ENCODE data around the gene DIS3L2.
"Not testable (repeated sequence)": the region's sequence is repeated elsewhere in the genome, so short reads cannot be mapped to it uniquely, and the experiment has no call there.

Gene DIS3L2

DNA sequence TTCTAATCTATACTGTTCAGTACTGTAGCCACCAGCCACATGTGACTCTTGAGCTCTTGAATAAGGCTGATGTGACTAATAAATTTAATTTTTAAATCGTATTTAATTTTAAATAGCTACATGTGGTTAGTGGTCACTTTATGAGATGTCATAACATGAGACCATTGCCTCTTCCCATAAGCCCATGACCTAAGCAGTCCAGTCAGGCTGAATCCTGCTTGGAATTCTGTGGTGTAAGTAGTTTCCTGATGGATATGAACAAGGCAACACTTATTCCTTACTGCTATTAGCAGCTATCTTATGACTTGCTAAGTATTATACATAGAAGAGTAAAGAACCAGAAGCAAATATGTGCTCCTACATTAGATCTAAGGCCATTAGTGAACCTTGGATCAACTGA is 150.0 kb downstream of the DIS3L2 start:
- H3K27me3 ChIP-seq (ENCODE audit: control insufficient read depth in 3 of 3, insufficient read depth in 3 of 3, low read depth in 1 of 3, low read length in 3 of 3): no peaks in the 10 kb centered on the region
- H3K79me1 ChIP-seq (ENCODE audit: low read depth, low read length): no peaks in the 10 kb centered on the region
- no peak overlapping the region for H2BK5ac ChIP-seq (ENCODE audit: low read length)
- H3K18ac ChIP-seq (ENCODE audit: low read length): no peak overlapping the region
- H4K8ac ChIP-seq (ENCODE audit: low read depth, low read length): no peak overlapping the region
- no peak overlapping the region for H2AFZ ChIP-seq (ENCODE audit: low read length)
- no peak for DNase-seq (ENCODE audit: low spot score)
- H3K4me1 ChIP-seq (ENCODE audit: control insufficient read depth in 2 of 2, insufficient read depth in 1 of 2, low read depth in 1 of 2, low read length in 2 of 2): no peaks in the 10 kb centered on the region
- no peak overlapping the region for H3K27ac ChIP-seq (replicated peaks; ENCODE audit: low read length)
- whole genome bisulfite sequencing, 2 donors (ENCODE audit: extremely low coverage in 2 of 2, insufficient read length in 2 of 2, insufficient replicate concordance in 1 of 2): no CpG with 5 or more reads among the region's 1 CpG
- no peak overlapping the region for H2BK12ac ChIP-seq (ENCODE audit: low read length)
- no peak overlapping the region for H2BK15ac ChIP-seq (ENCODE audit: low read length)
- H3K4me2 ChIP-seq (ENCODE audit: insufficient read depth, low read length, poor library complexity, severe bottlenecking): no peak overlapping the region
- H3K4ac ChIP-seq (ENCODE audit: low read length): no peak overlapping the region
- H3K14ac ChIP-seq (ENCODE audit: low read length): no peak overlapping the region
- no peak overlapping the region for H2AK5ac ChIP-seq (ENCODE audit: low read depth, low read length)
- no peaks in the 10 kb centered on the region for H3K9me3 ChIP-seq (replicated peaks in 1 of 2; ENCODE audit: control insufficient read depth in 2 of 2, insufficient read depth in 1 of 2, low read depth in 1 of 2, low read length in 2 of 2)
- no peak overlapping the region for H3K9ac ChIP-seq (ENCODE audit: low read depth, low read length, poor library complexity)
- no peak overlapping the region for H2BK120ac ChIP-seq (ENCODE audit: low read depth, low read length)
- H4K91ac ChIP-seq (ENCODE audit: low read depth, low read length, poor library complexity): no peak overlapping the region
- H3K4me3 ChIP-seq (ENCODE audit: low read length in 2 of 2): no peak overlapping the region
- H3K23ac ChIP-seq (ENCODE audit: low read depth, low read length, poor library complexity): no peak overlapping the region
- no peaks in the 10 kb centered on the region for H3K36me3 ChIP-seq (replicated peaks in 1 of 2; ENCODE audit: control insufficient read depth in 2 of 2, insufficient read depth in 2 of 2, low read length in 2 of 2)

DNA sequence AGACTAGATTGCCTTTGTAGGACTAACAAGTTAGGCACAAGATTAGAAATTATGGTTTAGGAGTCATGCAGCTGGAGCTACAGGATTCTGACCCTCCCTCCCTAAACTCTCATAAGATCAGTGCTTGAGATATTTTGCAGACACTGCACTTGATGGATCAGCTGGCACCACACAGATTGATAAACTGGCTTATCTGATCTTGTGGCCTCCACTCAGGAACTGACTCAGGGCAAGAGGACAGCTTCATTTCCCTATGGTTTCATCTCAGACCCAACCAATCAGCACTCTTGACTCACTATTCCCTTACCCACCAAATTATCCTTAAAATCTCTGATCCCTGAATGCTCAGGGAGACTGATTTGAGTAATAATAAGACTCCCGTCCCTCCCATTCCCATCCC is 152.3 kb downstream of the DIS3L2 start:
- no peak for DNase-seq (ENCODE audit: low spot score)
- no peak overlapping the region for H2BK15ac ChIP-seq (ENCODE audit: low read length)

DNA sequence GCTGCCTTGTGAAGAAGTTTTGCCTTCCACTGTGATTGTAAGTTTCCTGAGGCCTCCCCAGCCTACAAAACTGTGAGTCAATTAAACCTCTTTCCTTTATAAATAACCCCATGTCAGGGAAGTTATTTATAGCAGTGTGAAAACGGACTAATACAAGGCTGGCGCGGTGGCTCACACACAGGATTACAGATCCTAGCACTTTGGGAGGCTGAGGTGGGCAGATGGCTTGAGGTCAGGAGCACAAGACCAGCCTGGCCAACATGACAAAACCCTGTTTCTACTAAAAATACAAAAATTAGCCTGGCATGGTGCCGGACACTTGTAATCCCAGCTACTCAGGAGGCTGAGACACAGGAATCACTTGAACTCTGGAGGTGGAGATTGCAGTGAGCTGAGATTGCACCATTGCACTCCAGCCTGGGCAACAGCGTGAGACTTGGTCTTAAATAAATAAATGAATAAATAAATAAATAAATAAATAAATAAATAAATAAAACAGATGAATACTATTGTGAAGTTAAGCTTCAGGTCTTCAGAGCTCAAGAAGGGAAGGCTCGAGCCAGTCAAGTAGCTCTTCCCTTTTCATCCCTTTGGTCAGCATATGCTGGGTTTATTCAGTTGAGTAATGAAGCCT is 154.3 kb downstream of the DIS3L2 start:
- not testable (repeated sequence) for DNase-seq (ENCODE audit: low spot score); H4K8ac ChIP-seq (ENCODE audit: low read depth, low read length)
- no CpG with 5 or more reads among the region's 6 CpGs for WGBS, 2 donors (ENCODE audit: extremely low coverage in 2 of 2, insufficient read length in 2 of 2, insufficient replicate concordance in 1 of 2)

More for the DNA sequence above, 152.3 kb downstream of the DIS3L2 start:
- no peak overlapping the region for H3K9ac ChIP-seq (ENCODE audit: low read depth, low read length, poor library complexity)
- H3K23ac ChIP-seq (ENCODE audit: low read depth, low read length, poor library complexity): no peak overlapping the region
- no peak overlapping the region for H3K4me3 ChIP-seq (ENCODE audit: low read length in 2 of 2)
- H3K79me1 ChIP-seq (ENCODE audit: low read depth, low read length): no peaks in the 10 kb centered on the region
- no CpG with 5 or more reads among the region's 1 CpG for WGBS, 2 donors (ENCODE audit: extremely low coverage in 2 of 2, insufficient read length in 2 of 2, insufficient replicate concordance in 1 of 2)
- no peak overlapping the region for H3K27ac ChIP-seq (replicated peaks; ENCODE audit: low read length)
- no peaks in the 10 kb centered on the region for H3K27me3 ChIP-seq (ENCODE audit: control insufficient read depth in 3 of 3, insufficient read depth in 3 of 3, low read depth in 1 of 3, low read length in 3 of 3)
- H2AFZ ChIP-seq (ENCODE audit: low read length): no peak overlapping the region
- H2BK12ac ChIP-seq (ENCODE audit: low read length): no peak overlapping the region
- no peaks in the 10 kb centered on the region for H3K9me3 ChIP-seq (replicated peaks in 1 of 2; ENCODE audit: control insufficient read depth in 2 of 2, insufficient read depth in 1 of 2, low read depth in 1 of 2, low read length in 2 of 2)
- no peaks in the 10 kb centered on the region for H3K4me1 ChIP-seq (ENCODE audit: control insufficient read depth in 2 of 2, insufficient read depth in 1 of 2, low read depth in 1 of 2, low read length in 2 of 2)
- H4K91ac ChIP-seq (ENCODE audit: low read depth, low read length, poor library complexity): no peak overlapping the region
- H2BK120ac ChIP-seq (ENCODE audit: low read depth, low read length): no peak overlapping the region
- no peak overlapping the region for H3K4ac ChIP-seq (ENCODE audit: low read length)
- H3K14ac ChIP-seq (ENCODE audit: low read length): no peak overlapping the region
- H2BK5ac ChIP-seq (ENCODE audit: low read length): no peak overlapping the region
- H3K4me2 ChIP-seq (ENCODE audit: insufficient read depth, low read length, poor library complexity, severe bottlenecking): no peak overlapping the region
- no peak overlapping the region for H2AK5ac ChIP-seq (ENCODE audit: low read depth, low read length)
- H3K36me3 ChIP-seq (replicated peaks in 1 of 2; ENCODE audit: control insufficient read depth in 2 of 2, insufficient read depth in 2 of 2, low read length in 2 of 2): no peaks in the 10 kb centered on the region
- H3K18ac ChIP-seq (ENCODE audit: low read length): no peak overlapping the region
- H4K8ac ChIP-seq (ENCODE audit: low read depth, low read length): no peak overlapping the region

DNA sequence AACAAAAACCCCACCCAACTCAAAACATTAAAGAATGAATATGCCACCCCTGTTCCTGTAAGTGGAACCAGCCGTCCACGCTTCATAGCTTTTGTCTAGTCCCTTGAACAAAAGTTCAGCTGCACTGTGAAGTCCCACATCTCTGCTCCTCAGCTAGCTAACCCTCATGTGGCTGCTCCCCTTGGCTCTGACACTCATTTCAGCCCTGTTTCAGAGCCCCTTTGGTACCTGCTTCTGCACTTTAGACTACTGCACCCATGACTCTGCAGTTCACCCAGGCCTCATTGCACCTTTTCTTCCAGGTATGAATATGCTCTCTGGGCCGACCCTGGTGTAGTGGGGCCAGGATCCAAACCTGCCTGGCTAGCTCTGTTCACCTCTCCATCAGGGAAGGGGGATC is 155.3 kb downstream of the DIS3L2 start:
- no peaks in the 10 kb centered on the region for H3K36me3 ChIP-seq (replicated peaks in 1 of 2; ENCODE audit: control insufficient read depth in 2 of 2, insufficient read depth in 2 of 2, low read length in 2 of 2)
- H2AK5ac ChIP-seq (ENCODE audit: low read depth, low read length): no peak overlapping the region
- no peak overlapping the region for H2BK12ac ChIP-seq (ENCODE audit: low read length)
- no peak overlapping the region for H2AFZ ChIP-seq (ENCODE audit: low read length)
- H3K79me1 ChIP-seq (ENCODE audit: low read depth, low read length): no peaks in the 10 kb centered on the region
- no peak overlapping the region for H3K4ac ChIP-seq (ENCODE audit: low read length)
- H4K91ac ChIP-seq (ENCODE audit: low read depth, low read length, poor library complexity): no peak overlapping the region
- no peak overlapping the region for H3K23ac ChIP-seq (ENCODE audit: low read depth, low read length, poor library complexity)
- no peaks in the 10 kb centered on the region for H3K9me3 ChIP-seq (replicated peaks in 1 of 2; ENCODE audit: control insufficient read depth in 2 of 2, insufficient read depth in 1 of 2, low read depth in 1 of 2, low read length in 2 of 2)
- no peak overlapping the region for H3K27ac ChIP-seq (replicated peaks; ENCODE audit: low read length)
- H3K14ac ChIP-seq (ENCODE audit: low read length): no peak overlapping the region
- H2BK5ac ChIP-seq (ENCODE audit: low read length): no peak overlapping the region
- no peak overlapping the region for H3K4me3 ChIP-seq (ENCODE audit: low read length in 2 of 2)
- no peak overlapping the region for H3K4me2 ChIP-seq (ENCODE audit: insufficient read depth, low read length, poor library complexity, severe bottlenecking)
- no peak overlapping the region for H2BK120ac ChIP-seq (ENCODE audit: low read depth, low read length)
- peaks cover 0 to 2% (median 0%) of the 10 kb centered on the region in 3 experiments for H3K27me3 ChIP-seq (ENCODE audit: control insufficient read depth in 3 of 3, insufficient read depth in 3 of 3, low read depth in 1 of 3, low read length in 3 of 3)
- H3K4me1 ChIP-seq (ENCODE audit: control insufficient read depth in 2 of 2, insufficient read depth in 1 of 2, low read depth in 1 of 2, low read length in 2 of 2): peaks cover 2 to 4% of the 10 kb centered on the region in 2 donors
- no peak for DNase-seq (ENCODE audit: low spot score)
- no peak overlapping the region for H3K9ac ChIP-seq (ENCODE audit: low read depth, low read length, poor library complexity)
- no peak overlapping the region for H2BK15ac ChIP-seq (ENCODE audit: low read length)
- H3K18ac ChIP-seq (ENCODE audit: low read length): no peak overlapping the region
- no peak overlapping the region for H4K8ac ChIP-seq (ENCODE audit: low read depth, low read length)
- WGBS, 2 donors (ENCODE audit: extremely low coverage in 2 of 2, insufficient read length in 2 of 2, insufficient replicate concordance in 1 of 2): no CpG with 5 or more reads among the region's 3 CpGs

More for the DNA sequence above, 154.3 kb downstream of the DIS3L2 start:
- H2BK120ac ChIP-seq (ENCODE audit: low read depth, low read length); H3K4me2 ChIP-seq (ENCODE audit: insufficient read depth, low read length, poor library complexity, severe bottlenecking); H3K4ac ChIP-seq (ENCODE audit: low read length); H3K9ac ChIP-seq (ENCODE audit: low read depth, low read length, poor library complexity); H3K9me3 ChIP-seq (replicated peaks in 1 of 2; ENCODE audit: control insufficient read depth in 2 of 2, insufficient read depth in 1 of 2, low read depth in 1 of 2, low read length in 2 of 2); H2BK15ac ChIP-seq (ENCODE audit: low read length); H2AFZ ChIP-seq (ENCODE audit: low read length); H4K91ac ChIP-seq (ENCODE audit: low read depth, low read length, poor library complexity); H3K27me3 ChIP-seq (ENCODE audit: control insufficient read depth in 3 of 3, insufficient read depth in 3 of 3, low read depth in 1 of 3, low read length in 3 of 3); H2BK12ac ChIP-seq (ENCODE audit: low read length); H2AK5ac ChIP-seq (ENCODE audit: low read depth, low read length); H3K4me3 ChIP-seq (ENCODE audit: low read length in 2 of 2); H3K18ac ChIP-seq (ENCODE audit: low read length); H3K27ac ChIP-seq (replicated peaks; ENCODE audit: low read length); H3K14ac ChIP-seq (ENCODE audit: low read length); H2BK5ac ChIP-seq (ENCODE audit: low read length); H3K23ac ChIP-seq (ENCODE audit: low read depth, low read length, poor library complexity); H3K79me1 ChIP-seq (ENCODE audit: low read depth, low read length); H3K4me1 ChIP-seq (ENCODE audit: control insufficient read depth in 2 of 2, insufficient read depth in 1 of 2, low read depth in 1 of 2, low read length in 2 of 2); H3K36me3 ChIP-seq (replicated peaks in 1 of 2; ENCODE audit: control insufficient read depth in 2 of 2, insufficient read depth in 2 of 2, low read length in 2 of 2): not testable (repeated sequence)
